ENCODE data around the gene PITPNC1.
"Not testable (repeated sequence)": the region's sequence is repeated elsewhere in the genome, so short reads cannot be mapped to it uniquely, and the experiment has no call there.

PITPNC1 gene

DNA sequence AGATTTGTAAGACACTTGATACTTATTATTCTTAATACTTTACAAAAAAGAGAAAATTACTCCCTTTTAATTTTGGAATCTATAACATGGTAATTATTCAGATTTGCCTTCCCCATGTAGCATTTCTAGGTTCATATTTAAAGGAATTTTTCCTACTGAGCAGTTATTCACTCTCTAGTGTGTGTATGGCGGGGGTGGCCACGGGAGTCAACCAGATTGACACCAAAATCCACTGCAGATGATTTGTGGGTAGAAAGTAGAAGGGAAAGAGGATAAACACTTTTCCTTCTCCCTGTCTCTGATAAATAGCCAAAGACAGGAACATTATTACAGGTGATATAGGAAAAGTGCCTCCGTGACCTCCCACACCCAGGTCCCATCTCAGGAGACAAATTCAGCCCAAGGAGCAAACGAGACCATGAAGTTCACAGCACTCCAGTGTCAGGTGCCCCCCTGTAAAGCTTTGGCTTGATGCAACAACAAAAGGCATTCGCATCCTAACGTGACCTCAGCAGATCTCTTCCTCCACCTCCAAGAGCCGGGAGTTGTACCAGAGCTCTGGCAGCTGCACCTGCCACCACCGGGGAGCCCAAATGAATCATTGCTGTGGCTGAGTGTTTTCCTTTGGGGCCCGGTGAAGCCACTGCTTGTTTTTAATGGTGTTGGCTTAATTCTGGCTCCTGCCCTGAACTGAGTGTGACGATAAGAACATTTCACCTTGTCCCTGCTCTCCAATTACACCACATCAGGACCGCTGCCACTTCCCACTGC lies 248.0 kb downstream of the PITPNC1 start:
- DNase-seq (ENCODE audit: low spot score) = no peak

- DNase-seq (ENCODE audit: low spot score) = no peak
Observed at GRCh38 chr17:67625971-67626370, 248.9 kb downstream of the PITPNC1 start.

- no peak for DNase-seq (ENCODE audit: low spot score)
Observed at GRCh38 chr17:67628580-67629013, 251.5 kb downstream of the PITPNC1 start.

GRCh38 chr17:67629971-67630320 lies 252.9 kb downstream of the PITPNC1 start:
- DNase-seq (ENCODE audit: low spot score) = no peak

DNA sequence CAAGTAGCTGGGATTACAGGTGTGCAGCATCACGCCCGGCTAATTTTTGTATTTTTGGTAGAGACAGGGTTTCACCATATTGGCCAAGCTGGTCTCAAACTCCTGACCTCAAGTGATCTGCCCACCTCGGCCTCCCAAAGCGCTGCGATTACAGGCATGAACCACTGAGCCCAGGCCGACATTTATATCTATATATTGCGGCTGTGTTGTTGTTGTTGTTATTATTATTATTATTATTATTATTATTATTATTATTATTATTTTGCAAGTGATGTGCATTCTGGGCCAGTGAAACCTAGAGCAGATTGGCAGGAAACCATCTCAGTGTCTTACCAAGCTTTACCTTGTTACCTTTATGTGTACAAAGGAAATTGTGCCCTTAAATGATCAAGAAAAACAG lies 253.8 kb downstream of the PITPNC1 start:
- not testable (repeated sequence) for DNase-seq (ENCODE audit: low spot score)

DNA sequence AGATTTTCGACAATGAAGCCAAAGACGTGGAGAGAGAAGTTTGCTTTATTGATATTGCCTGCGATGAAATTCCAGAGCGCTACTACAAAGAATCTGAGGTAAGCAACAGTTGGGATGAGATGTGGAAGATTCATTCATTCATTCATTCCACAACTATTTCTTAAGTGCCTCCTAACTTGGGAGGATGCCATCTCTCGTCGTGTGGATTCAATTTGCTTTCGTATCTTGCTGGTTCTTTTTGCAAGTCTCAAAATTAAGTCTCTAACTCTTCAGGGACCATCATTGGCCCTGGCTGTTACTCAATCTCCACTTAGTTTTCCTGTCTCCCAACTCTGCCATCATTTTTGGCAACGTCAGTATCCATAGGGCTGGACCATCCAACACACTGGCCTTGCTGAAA lies 255.1 kb downstream of the PITPNC1 start:
- no peak for DNase-seq (ENCODE audit: low spot score)

- DNase-seq (ENCODE audit: low spot score) = no peak
Observed at GRCh38 chr17:67633751-67634211, 256.7 kb downstream of the PITPNC1 start.

DNA sequence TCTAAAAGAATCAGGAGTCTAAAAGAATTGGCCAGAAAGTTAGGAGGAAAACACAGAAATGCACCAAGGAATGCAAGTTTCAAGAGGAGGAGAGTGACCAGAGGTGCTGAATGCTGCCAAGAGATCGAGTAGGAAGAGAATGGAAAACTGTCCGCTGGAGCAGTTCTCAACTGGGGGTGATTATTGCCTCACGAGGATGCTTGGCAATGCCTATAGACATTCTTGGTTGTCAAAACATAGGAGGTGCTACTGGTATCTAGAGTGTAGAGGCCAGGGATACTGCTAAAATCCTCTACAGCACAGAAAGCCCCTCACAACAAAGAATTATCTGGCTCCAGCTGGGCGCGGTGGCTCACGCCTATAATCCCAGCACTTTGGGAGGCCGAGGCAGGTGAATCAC lies 258.6 kb downstream of the PITPNC1 start:
- no peak for DNase-seq (ENCODE audit: low spot score)

DNA sequence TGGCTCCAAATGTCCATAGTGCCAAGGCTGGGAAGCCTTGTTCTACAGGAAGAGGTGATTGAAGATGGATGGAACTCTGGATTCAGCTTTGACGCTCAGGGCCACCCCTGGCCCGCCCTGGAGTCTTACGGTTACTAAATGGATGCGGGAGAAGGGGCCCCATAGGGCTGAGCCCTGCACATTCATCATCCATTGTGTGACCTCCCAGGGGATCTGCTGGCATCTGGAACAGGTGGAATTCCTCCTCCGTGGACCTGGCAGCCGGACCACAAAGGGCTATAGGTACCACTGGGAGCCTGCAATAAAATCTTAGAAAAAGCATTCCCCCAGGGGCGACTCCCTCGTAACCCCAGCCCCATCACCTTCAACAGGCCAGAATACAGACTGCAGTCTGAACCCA lies 259.2 kb downstream of the PITPNC1 start:
- no peak for DNase-seq (ENCODE audit: low spot score)

- no peak for DNase-seq (ENCODE audit: low spot score)
Observed at GRCh38 chr17:67636834-67637520, 259.9 kb downstream of the PITPNC1 start.

DNA sequence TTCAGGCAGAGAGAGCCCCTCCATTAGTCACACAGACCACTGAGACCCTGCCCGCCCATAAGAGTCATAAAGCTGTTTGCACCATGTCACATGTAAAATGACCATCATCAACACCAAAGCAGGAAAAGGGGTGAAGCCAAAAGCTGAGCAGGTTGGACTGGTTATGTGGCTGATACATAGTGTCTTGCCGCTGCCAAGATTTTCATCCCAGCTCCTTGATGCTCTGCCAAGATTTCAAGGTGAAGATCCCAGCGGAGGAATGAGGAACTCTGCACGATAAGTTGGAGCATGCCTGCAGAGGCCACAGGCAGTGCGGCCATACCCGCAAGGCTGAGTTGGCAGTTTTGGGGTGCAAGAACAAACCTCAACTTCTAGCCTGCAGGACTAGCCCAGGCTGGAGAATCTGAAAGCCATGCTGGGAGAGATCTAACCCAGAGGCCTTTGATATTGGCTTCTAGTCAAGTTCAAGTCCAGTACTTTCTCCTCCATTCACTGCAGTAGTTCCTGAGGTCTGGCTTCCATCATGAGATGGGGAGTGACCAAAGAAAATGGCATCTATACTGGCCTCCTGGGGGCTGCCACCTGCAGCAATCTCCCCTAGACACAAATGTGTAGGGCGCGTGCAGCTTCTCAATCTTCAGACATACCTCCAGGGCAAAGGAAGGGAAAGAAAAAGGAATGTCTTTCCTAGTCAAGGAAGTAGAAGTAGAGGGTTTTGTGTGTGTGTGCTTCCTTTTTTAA lies 261.0 kb downstream of the PITPNC1 start:
- DNase-seq (ENCODE audit: low spot score) = no peak

DNA sequence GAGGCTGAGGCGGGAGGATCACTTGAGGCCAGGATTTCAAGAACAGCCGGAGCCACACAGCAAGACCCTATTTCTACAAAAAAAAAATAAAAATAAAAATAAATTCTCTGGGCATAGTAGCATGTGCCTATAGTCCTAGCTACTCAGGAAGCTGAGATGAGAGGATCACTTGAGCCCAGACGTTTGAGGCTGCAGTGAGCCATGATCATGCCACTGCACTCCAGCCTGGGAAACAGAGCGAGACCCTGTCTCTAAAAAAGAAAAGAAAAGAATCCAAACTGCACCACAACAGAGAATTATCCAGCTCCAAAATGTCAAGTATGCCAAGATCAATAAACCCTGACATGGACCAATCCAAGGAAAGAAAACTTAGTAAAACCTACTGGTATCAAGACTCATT lies 261.8 kb downstream of the PITPNC1 start:
- DNase-seq (ENCODE audit: low spot score) = no peak

- no peak for DNase-seq (ENCODE audit: low spot score)
Observed at GRCh38 chr17:67639555-67639954, 262.5 kb downstream of the PITPNC1 start.

DNA sequence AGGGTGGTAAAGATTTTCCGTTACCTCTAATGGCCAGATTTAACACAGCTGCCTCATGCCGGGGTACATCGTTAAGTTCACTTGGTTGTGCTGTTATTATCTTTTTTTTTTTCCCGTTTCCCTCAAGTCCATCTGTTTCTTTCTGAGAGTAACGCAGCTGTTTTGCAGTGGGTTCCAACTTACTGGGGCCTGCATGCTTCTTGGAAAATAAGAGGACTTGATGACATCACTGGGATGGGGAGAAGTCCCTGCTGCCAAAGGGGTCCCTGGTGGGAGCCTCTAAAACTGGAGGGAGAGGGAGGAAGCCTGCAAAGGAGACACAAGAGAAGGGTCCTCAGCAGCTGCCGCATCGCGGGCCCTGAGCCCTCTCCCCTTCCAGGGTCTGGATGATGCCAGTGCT lies 262.9 kb downstream of the PITPNC1 start:
- no peak for DNase-seq (ENCODE audit: low spot score)

DNA sequence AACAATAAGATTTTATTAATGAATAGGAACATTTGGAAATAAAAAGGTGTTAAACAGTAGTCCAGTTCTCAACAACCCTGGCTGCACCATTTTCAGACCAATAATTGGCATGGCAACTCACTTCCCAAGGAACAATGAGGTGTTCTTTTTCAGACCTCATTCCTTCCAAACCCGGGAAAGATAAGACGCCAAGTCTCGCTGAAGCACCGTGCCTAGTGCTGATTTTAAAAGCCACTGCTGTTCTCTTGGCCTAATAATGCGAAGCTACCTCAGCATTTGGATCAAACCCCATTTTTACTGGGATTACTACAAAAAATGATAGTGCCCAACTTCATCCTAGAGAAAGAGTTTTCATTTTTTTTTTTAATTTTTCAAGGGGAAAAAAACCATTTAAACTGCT lies 265.4 kb downstream of the PITPNC1 start:
- peak; percentile 47 for DNase-seq (ENCODE audit: low spot score)

DNA sequence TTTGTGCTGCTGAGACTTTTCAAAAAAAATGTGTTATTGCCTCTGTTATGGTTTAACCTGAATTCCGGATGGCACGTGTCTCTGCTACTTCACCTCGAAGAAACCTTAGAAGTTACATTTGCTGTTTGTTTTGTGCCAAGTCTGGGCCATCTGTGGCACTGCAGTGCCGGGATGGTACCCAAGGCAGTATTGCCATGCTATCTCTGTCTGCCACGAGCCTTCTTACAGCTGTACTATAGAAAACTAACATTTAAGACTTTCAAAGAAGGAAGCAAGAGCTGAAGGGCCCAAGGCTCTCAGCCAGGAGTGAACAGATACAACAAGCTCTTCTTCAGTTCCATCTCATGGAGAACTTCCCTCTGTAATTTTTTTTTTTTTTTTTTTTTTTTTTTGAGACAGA lies 267.0 kb downstream of the PITPNC1 start:
- DNase-seq (ENCODE audit: low spot score) = no peak

GRCh38 chr17:67645195-67645594 lies 268.1 kb downstream of the PITPNC1 start:
- DNase-seq (ENCODE audit: low spot score) = not testable (repeated sequence)

- DNase-seq (ENCODE audit: low spot score) = no peak
Observed at GRCh38 chr17:67646472-67646871, 269.4 kb downstream of the PITPNC1 start.

DNA sequence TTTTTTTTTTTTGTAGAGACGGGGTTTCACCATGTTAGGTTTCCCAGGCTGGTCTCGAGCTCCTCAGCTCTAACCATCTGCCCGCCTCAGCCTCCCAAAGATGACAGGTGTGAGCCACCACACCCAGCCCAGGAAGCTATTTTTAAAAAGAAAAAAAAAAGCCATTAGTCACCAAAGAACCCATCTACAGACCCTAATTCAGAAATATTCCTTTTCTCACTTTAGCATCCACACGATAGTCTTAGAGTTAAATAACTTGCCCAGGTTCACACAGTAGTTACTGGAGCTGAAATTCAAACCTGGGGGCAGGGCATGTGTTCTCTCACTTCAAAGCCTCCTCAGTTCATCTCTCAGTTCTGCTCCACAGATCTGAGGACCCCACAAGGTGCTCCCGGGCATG lies 270.4 kb downstream of the PITPNC1 start:
- no peak for DNase-seq (ENCODE audit: low spot score)

GRCh38 chr17:67648032-67648905 lies 271.2 kb downstream of the PITPNC1 start:
- no peak for DNase-seq (ENCODE audit: low spot score)

DNA sequence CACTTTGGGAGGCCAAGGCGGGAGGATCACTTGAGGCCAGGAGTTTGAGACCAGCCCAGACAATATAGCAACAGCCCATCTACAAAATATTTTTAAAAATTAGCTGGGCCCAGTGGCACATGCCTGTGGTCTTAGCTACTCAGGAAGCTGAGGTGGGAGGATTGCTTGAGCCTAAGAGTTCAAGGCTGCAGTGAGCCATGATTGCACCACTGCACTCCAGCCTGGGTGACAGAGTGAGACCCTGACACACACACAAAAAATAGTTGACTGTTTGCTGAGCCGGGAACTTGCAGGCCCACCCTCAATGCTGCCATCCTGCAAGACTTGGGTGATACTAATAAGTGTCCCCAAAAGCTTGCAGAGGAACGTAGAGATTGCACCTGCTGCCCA lies 271.8 kb downstream of the PITPNC1 start:
- not testable (repeated sequence) for DNase-seq (ENCODE audit: low spot score)

- no peak for DNase-seq (ENCODE audit: low spot score)
Observed at GRCh38 chr17:67649891-67650290, 272.8 kb downstream of the PITPNC1 start.
